ENCODE results near the gene FGL2.
"Not testable (repeated sequence)": the region's sequence is repeated elsewhere in the genome, so short reads cannot be mapped to it uniquely, and the experiment has no call there.

FGL2 gene

DNA sequence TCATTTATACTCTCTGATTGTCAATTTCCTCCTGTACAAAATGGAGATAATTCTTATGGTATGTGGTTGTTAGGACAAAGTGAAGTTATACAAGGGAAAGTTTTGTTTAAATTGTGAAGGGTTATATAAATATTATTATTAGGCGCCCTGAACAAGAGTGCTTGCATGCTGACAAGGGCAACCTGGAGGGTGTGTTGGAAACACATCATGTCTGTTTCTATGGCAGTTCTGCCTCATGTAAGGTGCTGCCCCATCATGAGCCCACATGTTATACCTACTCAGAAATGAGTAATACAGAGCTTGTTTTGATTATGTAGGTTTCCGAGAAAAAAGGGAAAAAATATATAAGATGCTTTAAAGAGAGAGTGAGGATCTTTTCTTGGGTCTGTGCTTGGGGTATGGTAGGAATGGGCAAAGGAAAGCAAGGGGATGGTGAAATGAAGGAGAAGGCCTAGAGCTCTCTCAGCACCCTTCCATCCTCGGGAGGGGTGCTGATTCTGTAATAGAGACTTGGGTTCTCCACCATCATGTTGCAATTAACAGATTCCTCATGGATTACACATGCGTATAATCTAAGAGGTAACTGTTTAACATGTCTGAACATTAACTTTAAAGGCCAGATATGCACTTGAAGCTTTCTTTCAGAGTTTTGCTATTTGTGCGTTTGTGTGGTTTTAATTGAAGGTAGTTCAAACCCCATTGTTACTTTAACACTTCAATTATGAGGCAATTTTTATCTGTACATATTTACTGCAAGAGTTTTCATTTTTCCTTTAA, 43.8 kb downstream of the FGL2 start:
- not testable (repeated sequence) for DNase-seq

DNA sequence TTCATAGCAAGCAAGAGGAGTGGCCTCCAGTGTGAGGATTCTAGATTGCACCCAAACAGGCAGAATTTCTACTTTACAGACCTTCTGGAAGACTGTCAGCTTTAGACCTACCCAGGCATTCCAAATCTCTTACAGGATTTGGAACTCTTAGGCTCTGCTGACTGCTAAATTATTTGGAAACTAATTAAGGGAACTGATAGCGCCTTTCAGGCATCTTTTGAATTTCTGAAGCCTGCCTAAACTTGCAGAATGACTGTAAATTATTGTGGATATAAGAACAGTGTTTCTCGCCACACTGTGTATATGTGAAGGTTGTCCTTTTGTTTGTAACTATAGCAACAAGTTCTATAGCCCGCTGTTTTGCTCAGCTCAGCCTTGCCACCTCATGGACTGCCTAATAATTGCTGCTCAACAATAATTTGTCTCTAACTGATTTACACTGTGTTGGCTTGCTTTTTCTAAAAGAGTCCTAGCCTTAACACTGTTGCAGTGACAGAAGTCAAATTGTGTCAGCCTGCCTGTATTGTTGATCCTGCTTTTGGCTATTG, 44.6 kb downstream of the FGL2 start:
- not testable (repeated sequence) for DNase-seq

DNA sequence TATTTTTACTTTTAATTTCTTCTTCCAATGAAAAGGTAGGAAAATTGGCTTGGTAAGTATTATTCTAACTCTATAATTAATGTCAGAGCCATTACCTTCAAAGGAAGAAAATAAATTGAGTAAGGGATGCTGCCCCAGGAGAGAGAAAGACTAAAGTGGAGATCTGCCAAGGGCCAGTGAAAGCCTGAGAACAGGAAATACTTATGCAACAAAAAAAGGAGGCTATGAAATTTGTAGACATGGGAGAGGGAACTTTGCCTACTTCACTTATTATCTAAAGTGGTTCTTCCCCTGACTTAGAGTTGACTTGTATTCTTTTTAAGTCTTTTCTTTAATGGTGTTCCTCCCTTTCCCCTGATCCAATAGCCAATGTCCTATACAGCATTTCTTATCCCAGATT, 47.4 kb downstream of the FGL2 start:
- not testable (repeated sequence) for DNase-seq
